Activated CD4-positive, alpha-beta T cell treated with anti-CD3 and anti-CD28 coated beads for 4 hours (primary cell): ENCODE measurements around the gene MLST8.
"Not testable (repeated sequence)": the region's sequence is repeated elsewhere in the genome, so short reads cannot be mapped to it uniquely, and the experiment has no call there.

Experiments
- DNase-seq, 2 donors: peaks; one replicate each; pipeline ENCODE4 v3.0.0-alpha.2; 2020

Gene MLST8

GRCh38 chr16:2250652-2251295 lies 45.5 kb downstream of the MLST8 start:
- peak; percentile 28 to 38 for DNase-seq

GRCh38 chr16:2251296-2252111 lies 46.2 kb downstream of the MLST8 start, which contains the start of gene ECI1:
ECI1 (minus strand) TSS chr16:2251587; CDS start chr16:2251566, 21 bp downstream.
- peak; percentile 71 to 76 for DNase-seq

GRCh38 chr16:2252806-2253148 lies 47.5 kb downstream of the MLST8 start:
- DNase-seq = no peak

GRCh38 chr16:2253293-2253692 lies 48.0 kb downstream of the MLST8 start:
- DNase-seq = no peak

- no peak for DNase-seq
Observed at GRCh38 chr16:2256531-2257140, 51.4 kb downstream of the MLST8 start.

GRCh38 chr16:2257726-2258125 lies 52.5 kb downstream of the MLST8 start:
- no peak for DNase-seq

- DNase-seq = not testable (repeated sequence)
Observed at GRCh38 chr16:2258530-2258929, 53.3 kb downstream of the MLST8 start.
